B cell (primary cell): ENCODE data around the gene UGT1A9. TPM values are rescaled to one million over a fixed set of nuclear protein-coding genes. Genes with fewer than 3 reads are reported as not detected.

Experiments
- ATAC-seq: fragments of 200-7000 bp; cut with Tn5 transposase; one replicate; pipeline ENCODE4 v1.10.0; 2021; ENCODE audit warnings: low read depth, mild to moderate bottlenecking, moderate number of reproducible peaks, moderate library complexity
- CTCF ChIA-PET: fragments of 350-600 bp; sonication (Branson Sonifier 250); formaldehyde crosslinking; loops from one replicate; lab custom pipeline; 2021; ENCODE audit warnings: antibody characterized with exemption, inconsistent platforms; lab: Charles Lee
- POLR2A ChIA-PET: fragments of 350-600 bp; sonication (Branson Sonifier 250); formaldehyde crosslinking; loops from one replicate; lab custom pipeline; 2021; ENCODE audit warnings: antibody characterized with exemption; lab: Charles Lee
- DNase-seq: peaks from one replicate; pipeline ENCODE4 v3.0.0; 2013
- H2AFZ ChIP-seq: 2 replicates; pipeline ENCODE4 v1.6.1; 2012; ENCODE audit warnings: mild to moderate bottlenecking, low read depth, low read length; ENCODE audit not compliant: insufficient read depth, poor library complexity, severe bottlenecking
- H3K27ac ChIP-seq, 2 donors: 1 replicate in 1 of 2; 2 replicates in 1 of 2; pipeline ENCODE4 v1.5.1; 2012 to 2013; ENCODE audit warnings: low read length in 2 of 2, mild to moderate bottlenecking in 2 of 2, moderate library complexity in 1 of 2
- H3K27me3 ChIP-seq, 4 experiments: fragments of 200-600 bp in 1 of 4; sonication (generic) in 1 of 4; replicated peaks in 1 of 4; 1 replicate in 2 of 4; 2 replicates in 2 of 4; pipeline versions ENCODE4 v1.6.1 to v1.7.0; 2013 to 2016; ENCODE audit warnings: low read length in 3 of 4, mild to moderate bottlenecking in 2 of 4, mixed read lengths in 1 of 4, moderate library complexity in 1 of 4; ENCODE audit not compliant: insufficient read depth in 4 of 4, control insufficient read depth in 3 of 4; ENCODE audit errors: control extremely low read depth in 1 of 4
- H3K36me3 ChIP-seq, 2 experiments: replicated peaks in 1 of 2; 1 replicate in 1 of 2; 2 replicates in 1 of 2; pipeline versions ENCODE4 v1.6.1 to v1.7.1; 2013; ENCODE audit warnings: low read length in 1 of 2; ENCODE audit not compliant: insufficient read depth in 2 of 2, control insufficient read depth in 1 of 2; ENCODE audit errors: control extremely low read depth in 1 of 2, extremely low read depth in 1 of 2
- H3K4me1 ChIP-seq, 2 donors: fragments of 200-600 bp in 1 of 2; sonication (generic) in 1 of 2; 1 replicate in 1 of 2; 2 replicates in 1 of 2; pipeline versions ENCODE4 v1.5.1 to v1.6.1; 2013 to 2017; ENCODE audit warnings: low read length in 2 of 2; ENCODE audit not compliant: control insufficient read depth in 2 of 2, insufficient read depth in 2 of 2
- H3K4me2 ChIP-seq: replicated peaks from 2 replicates; pipeline ENCODE3; 2012; ENCODE audit warnings: mild to moderate bottlenecking, low read depth, low read length; ENCODE audit not compliant: poor library complexity, severe bottlenecking
- H3K4me3 ChIP-seq, 5 experiments: fragments of 200-600 bp in 1 of 5; sonication (generic) in 1 of 5; 1 replicate in 3 of 5; 2 replicates in 2 of 5; pipeline versions ENCODE4 v1.5.1 to v1.7.0; 2011 to 2016; ENCODE audit warnings: low read length in 4 of 5, mild to moderate bottlenecking in 4 of 5, low read depth in 2 of 5, control low read depth in 1 of 5, moderate library complexity in 1 of 5; ENCODE audit not compliant: insufficient read depth in 1 of 5; ENCODE audit errors: control extremely low read depth in 1 of 5, extremely low read depth in 1 of 5
- H3K79me2 ChIP-seq: fragments of 200-600 bp; sonication (generic); one replicate; pipeline ENCODE4 v1.6.0; 2016; ENCODE audit warnings: low read length; ENCODE audit not compliant: control insufficient read depth, insufficient read depth
- H3K9ac ChIP-seq: fragments of 200-600 bp; sonication (generic); 2 replicates; pipeline ENCODE4 v1.6.1; 2017; ENCODE audit warnings: mild to moderate bottlenecking, low read length, moderate library complexity
- H3K9me3 ChIP-seq, 3 donors: one replicate each; pipeline versions ENCODE4 v1.6.1 to v1.7.1; 2013; ENCODE audit warnings: low read length in 2 of 3; ENCODE audit not compliant: control insufficient read depth in 2 of 3, insufficient read depth in 1 of 3; ENCODE audit errors: control extremely low read depth in 1 of 3
- H4K20me1 ChIP-seq: 2 replicates; pipeline ENCODE4 v1.6.0; 2012; ENCODE audit warnings: mild to moderate bottlenecking, low read length; ENCODE audit not compliant: insufficient read depth, control insufficient read depth, poor library complexity, severe bottlenecking
- H3K27ac Mint-ChIP-seq: one replicate; pipeline ENCODE4 v1.8.0; 2021; ENCODE audit warnings: mixed read lengths
- H3K27me3 Mint-ChIP-seq: one replicate; pipeline ENCODE4 v1.8.0; 2021; ENCODE audit warnings: mixed read lengths
- H3K4me1 Mint-ChIP-seq: one replicate; pipeline ENCODE4 v1.8.0; 2021; ENCODE audit warnings: mixed read lengths
- H3K4me3 Mint-ChIP-seq: one replicate; pipeline ENCODE4 v1.8.0; 2021; ENCODE audit warnings: mixed read lengths
- H3K9me3 Mint-ChIP-seq: one replicate; pipeline ENCODE4 v1.8.0; 2022; ENCODE audit warnings: mixed read lengths; ENCODE audit not compliant: insufficient read depth
- EZH2 ChIP-seq: IDR thresholded peaks from 2 replicates; pipeline ENCODE4 v1.6.1; 2012; ENCODE audit warnings: borderline replicate concordance, low read depth, mild to moderate bottlenecking, moderate library complexity, low read length; ENCODE audit not compliant: insufficient read depth, poor library complexity, severe bottlenecking
- WGBS: methylation state at CpG from one replicate; pipeline ENCODE4 v1.1.5; 2013; ENCODE audit warnings: missing lambda C conversion rate; ENCODE audit not compliant: insufficient coverage; 5-methylcytosine and 5-hydroxymethylcytosine counted together
- intact Hi-C: fragments of 100-400 bp; cut with micrococcal nuclease; formaldehyde crosslinking; loops from one replicate; pipeline ENCODE4 v1.10.0; 2022
- polyA plus RNA-seq: library from polyadenylated mRNA; depleted of rRNA; stranded (reverse); fragments of >200 nt; gene quantifications from 2 replicates; pipeline ENCODE4 v1.2.3, GENCODE V29; 2012
- total RNA-seq, 2 donors: library from RNA; stranded (reverse); fragments of 120-200 nt in 1 of 2; gene quantifications; 1 replicate in 1 of 2; 2 replicates in 1 of 2; pipeline versions ENCODE4 v1.2.3 to v1.2.4, GENCODE V29; 2013 to 2022
- TF ChIP-seq, protein P1 (sequence below): fragments of 200-600 bp; IDR thresholded peaks from one replicate; pipeline ENCODE4 v1.8.0; 2022; ENCODE audit warnings: antibody characterized with exemption, mild to moderate bottlenecking

The UGT1A9 gene
- total and polyA plus RNA-seq, 2 donors (not counting 1 experiment from before 2014, with no cell fraction given), result not detected

- 93% methylated on average over 2 of the region's 2 CpGs for WGBS
- no peak overlapping the region for H3K4me3 Mint-ChIP-seq
- no peak overlapping the region for H3K4me2 ChIP-seq
- no peaks in the 10 kb centered on the region for H3K36me3 ChIP-seq
- intact Hi-C loops, result no loop called here
- no peak overlapping the region for H2AFZ ChIP-seq
- H3K27me3 ChIP-seq, result peaks cover 0 to 6% (median 0%) of the 10 kb centered on the region in 4 experiments
- H3K27ac ChIP-seq, result no peak overlapping the region
- peaks cover 0 to 6% (median 0%) of the 10 kb centered on the region in 3 donors for H3K9me3 ChIP-seq
- peaks cover 28% of the 10 kb centered on the region for H3K27me3 Mint-ChIP-seq
- H4K20me1 ChIP-seq, result no peaks in the 10 kb centered on the region
- TF ChIP-seq, protein P1, sequence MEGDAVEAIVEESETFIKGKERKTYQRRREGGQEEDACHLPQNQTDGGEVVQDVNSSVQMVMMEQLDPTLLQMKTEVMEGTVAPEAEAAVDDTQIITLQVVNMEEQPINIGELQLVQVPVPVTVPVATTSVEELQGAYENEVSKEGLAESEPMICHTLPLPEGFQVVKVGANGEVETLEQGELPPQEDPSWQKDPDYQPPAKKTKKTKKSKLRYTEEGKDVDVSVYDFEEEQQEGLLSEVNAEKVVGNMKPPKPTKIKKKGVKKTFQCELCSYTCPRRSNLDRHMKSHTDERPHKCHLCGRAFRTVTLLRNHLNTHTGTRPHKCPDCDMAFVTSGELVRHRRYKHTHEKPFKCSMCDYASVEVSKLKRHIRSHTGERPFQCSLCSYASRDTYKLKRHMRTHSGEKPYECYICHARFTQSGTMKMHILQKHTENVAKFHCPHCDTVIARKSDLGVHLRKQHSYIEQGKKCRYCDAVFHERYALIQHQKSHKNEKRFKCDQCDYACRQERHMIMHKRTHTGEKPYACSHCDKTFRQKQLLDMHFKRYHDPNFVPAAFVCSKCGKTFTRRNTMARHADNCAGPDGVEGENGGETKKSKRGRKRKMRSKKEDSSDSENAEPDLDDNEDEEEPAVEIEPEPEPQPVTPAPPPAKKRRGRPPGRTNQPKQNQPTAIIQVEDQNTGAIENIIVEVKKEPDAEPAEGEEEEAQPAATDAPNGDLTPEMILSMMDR, result no peak
- TF ChIP-seq EZH2, result no peak
- H3K4me1 ChIP-seq, result no peaks in the 10 kb centered on the region
- ATAC-seq, result no peak
- DNase-seq, result no peak
- H3K79me2 ChIP-seq, result no peaks in the 10 kb centered on the region
- H3K4me3 ChIP-seq, result no peak overlapping the region
- CTCF ChIA-PET, result no interaction called here
- no peaks in the 10 kb centered on the region for H3K4me1 Mint-ChIP-seq
- POLR2A ChIA-PET, result no interaction called here
- no peak overlapping the region for H3K27ac Mint-ChIP-seq
- H3K9me3 Mint-ChIP-seq, result no peaks in the 10 kb centered on the region
- no peak overlapping the region for H3K9ac ChIP-seq
Measured at GRCh38 chr2:233814056-233814835, 142.5 kb downstream of the UGT1A9 start.

DNA sequence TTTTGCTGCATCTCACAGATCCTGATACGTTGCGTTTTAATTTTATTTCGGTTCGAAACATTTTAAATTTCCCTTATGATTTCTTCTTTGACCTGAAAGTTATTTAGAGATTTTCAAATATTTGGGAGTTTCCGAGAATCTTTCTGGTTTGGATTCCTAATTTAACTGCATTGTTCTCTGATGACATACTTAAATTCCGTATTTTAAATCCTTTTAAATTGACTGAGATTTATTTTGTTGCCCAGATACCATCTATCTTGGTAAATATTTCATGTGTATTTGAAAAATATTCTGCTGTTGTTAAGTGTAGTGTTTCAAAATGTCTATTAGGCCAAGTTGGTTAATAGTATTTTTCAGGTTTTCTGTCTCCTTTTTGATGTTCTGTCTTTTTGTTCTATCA, 144.2 kb downstream of the UGT1A9 start:
- no peak overlapping the region for H2AFZ ChIP-seq
- Mint-ChIP-seq H3K4me1 (no peaks in the 10 kb centered on the region), H3K4me3 (no peak overlapping the region), H3K27me3 (peaks cover 18% of the 10 kb centered on the region), H3K27ac (no peak overlapping the region), H3K9me3 (no peaks in the 10 kb centered on the region)
- peaks cover 0 to 5% (median 0%) of the 10 kb centered on the region in 4 experiments for H3K27me3 ChIP-seq
- CTCF ChIA-PET, result no interaction called here
- no peaks in the 10 kb centered on the region for H3K4me1 ChIP-seq
- no CpG with 5 or more reads among the region's 6 CpGs for WGBS
- no peak overlapping the region for H3K9ac ChIP-seq
- H3K36me3 ChIP-seq, result no peaks in the 10 kb centered on the region
- H3K4me3 ChIP-seq, result no peak overlapping the region
- POLR2A ChIA-PET, result no interaction called here
- DNase-seq (no peak), ATAC-seq (no peak)
- H3K27ac ChIP-seq, result no peak overlapping the region
- H3K9me3 ChIP-seq, result peaks cover 0 to 6% (median 0%) of the 10 kb centered on the region in 3 donors
- no peak overlapping the region for H3K4me2 ChIP-seq
- TF ChIP-seq, protein P1, result no peak
- no peak for TF ChIP-seq EZH2
- intact Hi-C loops, result no loop called here
- no peaks in the 10 kb centered on the region for H4K20me1 ChIP-seq
- no peaks in the 10 kb centered on the region for H3K79me2 ChIP-seq
